Calu3 (cell line): ENCODE data around the gene TUBB. TPM values are rescaled to one million over a fixed set of nuclear protein-coding genes. Genes with fewer than 3 reads are reported as not detected.
"Not testable (repeated sequence)": the region's sequence is repeated elsewhere in the genome, so short reads cannot be mapped to it uniquely, and the experiment has no call there.

Source experiments
- BruUV-seq: library from RNA; stranded (reverse); fragments of 400-500 nt; replicated peaks from 2 replicates; lab custom pipeline; 2021; lab: Mats Ljungman, UMichigan
- CTCF ChIA-PET: fragments of 300-600 bp; sonication (Branson Sonifier 250); formaldehyde crosslinking; loops from one replicate; lab custom pipeline; 2022; ENCODE audit warnings: antibody characterized with exemption; lab: Charles Lee
- DNase-seq: peaks from one replicate; pipeline ENCODE4 v3.0.0; 2022
- H3K27ac Mint-ChIP-seq: one replicate; pipeline ENCODE4 v1.8.0; 2022; ENCODE audit warnings: mixed read lengths; ENCODE audit not compliant: unreplicated experiment
- H3K27me3 Mint-ChIP-seq: one replicate; pipeline ENCODE4 v1.8.0; 2022; ENCODE audit warnings: mixed read lengths; ENCODE audit not compliant: unreplicated experiment
- H3K36me3 Mint-ChIP-seq: one replicate; pipeline ENCODE4 v1.8.0; 2022; ENCODE audit warnings: mild to moderate bottlenecking, moderate library complexity, mixed read lengths; ENCODE audit not compliant: insufficient read depth, unreplicated experiment
- H3K4me1 Mint-ChIP-seq: one replicate; pipeline ENCODE4 v1.8.0; 2022; ENCODE audit warnings: mild to moderate bottlenecking, low read depth, mixed read lengths; ENCODE audit not compliant: unreplicated experiment
- H3K4me3 Mint-ChIP-seq: one replicate; pipeline ENCODE4 v1.8.0; 2022; ENCODE audit warnings: mild to moderate bottlenecking, low read depth, moderate library complexity, mixed read lengths; ENCODE audit not compliant: unreplicated experiment
- H3K9me3 Mint-ChIP-seq: one replicate; pipeline ENCODE4 v1.8.0; 2022; ENCODE audit warnings: low read depth, mixed read lengths; ENCODE audit not compliant: unreplicated experiment
- intact Hi-C: fragments of 100-400 bp; cut with micrococcal nuclease; formaldehyde crosslinking; loops from one replicate; pipeline ENCODE4 v1.10.0; 2022; ENCODE audit not compliant: unreplicated experiment
- total RNA-seq: library from RNA; stranded (reverse); gene quantifications from 2 replicates; pipeline ENCODE4 v1.2.3, GENCODE V29; 2022
- TF ChIP-seq, protein P1 (sequence below): fragments of 200-600 bp; IDR thresholded peaks from one replicate; pipeline ENCODE4 v1.8.0; 2022; ENCODE audit warnings: antibody characterized with exemption; ENCODE audit not compliant: unreplicated experiment

Gene TUBB
- total RNA-seq, 1 experiment from 2014 or later: 1,123 TPM

GRCh38 chr6:30714263-30714662 is 5.9 kb upstream of the TUBB start:
- Mint-ChIP-seq H3K27ac (no peak overlapping the region), H3K36me3 (peaks cover 56% of the 10 kb centered on the region), H3K4me1 (peaks cover 44% of the 10 kb centered on the region), H3K4me3 (no peak overlapping the region), H3K9me3 (peaks cover 3% of the 10 kb centered on the region), H3K27me3 (no peaks in the 10 kb centered on the region)
- TF ChIP-seq, protein P1, sequence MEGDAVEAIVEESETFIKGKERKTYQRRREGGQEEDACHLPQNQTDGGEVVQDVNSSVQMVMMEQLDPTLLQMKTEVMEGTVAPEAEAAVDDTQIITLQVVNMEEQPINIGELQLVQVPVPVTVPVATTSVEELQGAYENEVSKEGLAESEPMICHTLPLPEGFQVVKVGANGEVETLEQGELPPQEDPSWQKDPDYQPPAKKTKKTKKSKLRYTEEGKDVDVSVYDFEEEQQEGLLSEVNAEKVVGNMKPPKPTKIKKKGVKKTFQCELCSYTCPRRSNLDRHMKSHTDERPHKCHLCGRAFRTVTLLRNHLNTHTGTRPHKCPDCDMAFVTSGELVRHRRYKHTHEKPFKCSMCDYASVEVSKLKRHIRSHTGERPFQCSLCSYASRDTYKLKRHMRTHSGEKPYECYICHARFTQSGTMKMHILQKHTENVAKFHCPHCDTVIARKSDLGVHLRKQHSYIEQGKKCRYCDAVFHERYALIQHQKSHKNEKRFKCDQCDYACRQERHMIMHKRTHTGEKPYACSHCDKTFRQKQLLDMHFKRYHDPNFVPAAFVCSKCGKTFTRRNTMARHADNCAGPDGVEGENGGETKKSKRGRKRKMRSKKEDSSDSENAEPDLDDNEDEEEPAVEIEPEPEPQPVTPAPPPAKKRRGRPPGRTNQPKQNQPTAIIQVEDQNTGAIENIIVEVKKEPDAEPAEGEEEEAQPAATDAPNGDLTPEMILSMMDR: no peak
- intact Hi-C loops: no loop called here
- CTCF ChIA-PET: no interaction called here
- no peak for DNase-seq
- BruUV-seq: no TSS peak

- intact Hi-C loops: no loop called here
- BruUV-seq: TSS peak; percentile 67
These were observed 3.3 kb upstream of the TUBB start for GRCh38 chr6:30716879-30717128.

DNA sequence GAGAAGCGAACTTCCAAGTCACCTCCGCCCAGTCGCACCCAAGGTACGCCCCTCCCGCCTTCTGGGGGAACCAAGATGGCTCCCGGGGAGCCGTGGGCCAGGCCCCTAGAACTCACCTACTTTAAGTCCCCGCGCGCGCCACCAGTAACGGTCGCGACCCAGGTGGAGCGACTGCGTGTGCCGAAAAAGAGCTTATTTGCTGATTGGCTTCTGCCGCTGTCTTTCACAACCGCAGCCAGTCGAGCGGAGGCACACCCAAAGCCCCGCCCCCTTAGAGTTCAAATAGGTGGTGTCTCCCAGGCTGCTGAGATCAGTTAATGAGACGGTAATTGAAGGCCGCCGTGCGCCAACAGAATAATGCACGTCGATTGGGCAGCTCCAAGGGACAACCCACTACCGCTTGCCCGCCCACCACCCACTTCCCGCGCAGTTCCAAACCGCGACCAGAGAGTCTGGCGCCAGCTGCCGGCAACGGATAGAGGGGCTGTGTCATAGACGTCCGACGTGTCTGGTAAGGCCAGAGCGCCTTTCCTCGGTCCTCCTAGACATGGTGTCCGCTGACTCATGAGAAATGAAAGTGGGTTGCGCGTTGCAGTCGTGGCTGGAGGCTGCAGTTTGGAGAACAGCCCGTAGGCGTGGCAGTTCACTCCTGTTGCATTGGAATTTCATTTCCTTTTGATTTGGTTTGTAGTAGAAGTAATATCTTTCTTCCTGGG is 2.9 kb upstream of the TUBB start, which contains the start of gene MDC1:
TSS of gene MDC1 (minus strand) at position 153 of the 716 bp plus-strand sequence. CDS start 2,106 bp downstream, outside the sequence.
- peak; percentile 99 for DNase-seq
- intact Hi-C loops: no loop called here
- Mint-ChIP-seq H3K36me3 (peaks cover 73% of the 10 kb centered on the region), H3K4me3 (peak within 1 kb of the TSS; percentile 95), H3K27ac (peak within 1 kb of the TSS; percentile 95), H3K27me3 (no peaks in the 10 kb centered on the region), H3K4me1 (peaks cover 38% of the 10 kb centered on the region), H3K9me3 (peaks cover 3% of the 10 kb centered on the region)
- BruUV-seq: no TSS peak
- CTCF ChIA-PET: interaction anchor here (0.6 to 1.5 kb wide), 11 partner anchors 8 to 235 kb away, joined by 3 to 14 read pairs (median 5); partner anchors contain the start of genes DHX16 and NRM
- TF ChIP-seq, protein P1: no peak

More at GRCh38 chr6:30716879-30717128, 3.3 kb upstream of the TUBB start:
- Mint-ChIP-seq H3K4me3 (peak overlapping the region; percentile 95), H3K27ac (peak overlapping the region; percentile 95), H3K36me3 (peaks cover 68% of the 10 kb centered on the region), H3K4me1 (peaks cover 38% of the 10 kb centered on the region), H3K27me3 (no peaks in the 10 kb centered on the region), H3K9me3 (peaks cover 3% of the 10 kb centered on the region)
- CTCF ChIA-PET: interaction anchor here (0.6 to 1.5 kb wide), 10 partner anchors 8 to 235 kb away, joined by 3 to 14 read pairs (median 6); partner anchors contain the start of genes DHX16 and NRM
- no peak for DNase-seq
- TF ChIP-seq, protein P1: no peak

- DNase-seq, H3K9me3 Mint-ChIP-seq, H3K27me3 Mint-ChIP-seq, BruUV-seq: not testable (repeated sequence)
- Mint-ChIP-seq H3K36me3 (peaks cover 76% of the 10 kb centered on the region), H3K27ac (peak overlapping the region; percentile 95), H3K4me3 (peak overlapping the region; percentile 95), H3K4me1 (peaks cover 39% of the 10 kb centered on the region)
- intact Hi-C loops: loop anchor here (1.0 kb wide), 1 partner anchor 27 kb away; no protein-coding TSS in a partner anchor
- CTCF ChIA-PET: interaction anchor here (0.8 to 1.2 kb wide), 6 partner anchors 9 to 39 kb away, joined by 3 to 14 read pairs (median 5); partner anchors contain the start of gene NRM
These were observed 2.1 kb upstream of the TUBB start for GRCh38 chr6:30717845-30718720.
